ENCODE measurements around the gene LMAN2L. TPM values are rescaled to one million over a fixed set of nuclear protein-coding genes. Genes with fewer than 3 reads are reported as not detected.
"Not testable (repeated sequence)": the region's sequence is repeated elsewhere in the genome, so short reads cannot be mapped to it uniquely, and the experiment has no call there.

The LMAN2L gene
- total RNA-seq, 1 donor from 2014 or later = 19.1 TPM

DNA sequence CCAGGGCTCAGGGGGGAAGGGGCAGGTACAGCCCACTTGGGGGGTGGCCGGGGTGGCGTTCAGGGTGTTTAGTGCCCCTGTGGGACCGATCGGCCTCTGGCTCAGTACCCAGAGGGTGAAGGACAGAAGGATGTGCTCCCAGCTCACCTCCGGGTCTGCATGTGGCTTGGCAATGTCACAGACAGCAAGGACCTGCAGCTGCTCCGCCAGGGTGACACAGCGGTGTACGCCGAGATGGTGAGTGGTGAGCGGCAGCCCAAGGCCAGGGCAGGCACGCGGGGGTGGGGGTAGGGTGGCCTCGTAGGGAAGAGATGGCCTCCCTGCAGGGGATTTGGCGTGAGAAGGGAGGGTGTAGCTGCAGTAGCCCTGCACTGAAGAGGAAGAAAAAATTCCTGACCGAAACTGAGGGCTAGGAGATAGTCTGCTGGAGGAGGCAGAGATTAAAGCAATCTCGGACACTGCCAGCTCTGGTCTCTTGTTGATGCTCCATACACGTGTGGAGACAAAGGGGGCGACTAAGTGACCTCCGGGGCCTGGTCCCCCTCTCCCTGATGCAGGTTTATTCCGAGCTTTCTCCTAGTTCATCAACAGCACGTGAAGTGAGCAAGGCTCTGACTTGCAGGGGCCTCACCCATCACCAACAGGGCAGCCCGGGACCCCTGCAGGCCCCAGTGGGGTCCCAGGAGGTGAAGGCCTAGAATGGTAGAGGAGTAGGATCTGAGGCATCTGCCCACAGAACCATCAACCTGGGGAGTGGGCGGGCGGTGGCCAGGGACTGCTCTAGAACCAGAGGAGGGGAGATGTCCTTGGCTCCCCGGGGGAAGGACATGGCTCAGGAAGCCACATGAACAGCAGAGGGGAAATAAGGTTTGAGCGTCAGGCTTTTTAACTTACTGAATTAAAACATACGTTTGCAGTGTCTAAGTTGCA is 51.9 kb downstream of the LMAN2L start:
- no peak for DNase-seq (ENCODE audit: low spot score)

DNA sequence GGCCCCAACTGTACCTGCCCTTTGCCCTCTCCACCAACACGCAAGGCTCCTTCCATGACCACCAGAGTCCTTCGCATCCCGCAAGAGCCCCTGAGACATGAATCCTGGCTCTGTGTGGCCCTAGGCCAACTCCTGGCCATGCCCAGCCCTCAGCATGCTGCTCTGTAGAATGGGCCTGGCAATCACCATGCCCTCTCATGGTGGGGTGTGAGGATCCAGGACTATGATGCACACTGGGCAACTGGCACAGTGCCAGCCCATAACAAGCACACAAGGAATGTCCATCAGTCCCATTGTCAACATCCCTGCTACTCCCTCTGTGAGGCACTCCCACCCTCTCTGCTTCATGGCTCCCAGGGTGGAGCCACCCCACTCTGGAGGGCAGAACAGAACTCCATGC is 52.6 kb downstream of the LMAN2L start:
- no peak for DNase-seq (ENCODE audit: low spot score)

DNA sequence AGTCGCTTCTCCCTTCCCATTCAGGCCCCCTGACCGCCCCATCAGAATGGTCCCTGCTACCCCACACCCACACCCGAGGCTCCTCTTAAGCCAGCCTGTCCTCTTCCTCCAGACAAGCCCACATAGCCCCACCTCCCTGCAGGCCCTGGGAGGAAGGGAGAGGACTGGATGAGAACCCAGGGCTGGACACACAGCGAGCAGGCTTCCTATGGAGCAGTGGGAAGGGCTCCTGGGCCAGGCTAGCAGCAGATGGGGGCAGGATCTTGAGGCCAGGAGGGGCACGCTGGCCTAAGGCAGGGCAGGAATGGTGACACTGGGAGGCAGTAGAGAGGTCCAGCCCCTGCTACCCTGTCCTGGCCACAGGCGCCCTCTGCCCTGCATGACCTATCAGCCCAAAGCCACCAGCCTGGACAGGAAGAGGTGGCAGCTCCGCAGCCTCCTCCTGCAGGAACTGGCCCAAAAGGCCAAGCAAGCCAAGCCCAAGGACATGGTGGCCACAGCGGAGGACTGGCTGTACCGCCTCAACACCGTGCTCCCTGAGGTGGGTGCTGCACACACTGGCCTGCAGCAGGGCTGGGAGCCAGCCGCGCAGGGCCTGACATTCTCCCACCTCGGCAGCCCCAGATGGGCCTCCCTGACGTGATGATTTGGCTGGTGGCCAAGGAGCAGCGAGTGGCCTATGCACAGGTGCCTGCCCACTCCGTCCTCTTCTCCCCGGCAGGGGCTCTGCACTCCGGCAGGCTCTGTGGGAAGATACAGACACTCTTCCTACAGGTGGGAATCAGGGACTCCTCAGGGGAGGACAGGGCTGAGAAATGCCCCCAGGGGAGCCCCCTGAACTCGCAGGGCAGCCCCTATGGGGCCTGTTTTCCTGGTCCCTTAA is 54.0 kb downstream of the LMAN2L start:
- DNase-seq (ENCODE audit: low spot score) = no peak

DNA sequence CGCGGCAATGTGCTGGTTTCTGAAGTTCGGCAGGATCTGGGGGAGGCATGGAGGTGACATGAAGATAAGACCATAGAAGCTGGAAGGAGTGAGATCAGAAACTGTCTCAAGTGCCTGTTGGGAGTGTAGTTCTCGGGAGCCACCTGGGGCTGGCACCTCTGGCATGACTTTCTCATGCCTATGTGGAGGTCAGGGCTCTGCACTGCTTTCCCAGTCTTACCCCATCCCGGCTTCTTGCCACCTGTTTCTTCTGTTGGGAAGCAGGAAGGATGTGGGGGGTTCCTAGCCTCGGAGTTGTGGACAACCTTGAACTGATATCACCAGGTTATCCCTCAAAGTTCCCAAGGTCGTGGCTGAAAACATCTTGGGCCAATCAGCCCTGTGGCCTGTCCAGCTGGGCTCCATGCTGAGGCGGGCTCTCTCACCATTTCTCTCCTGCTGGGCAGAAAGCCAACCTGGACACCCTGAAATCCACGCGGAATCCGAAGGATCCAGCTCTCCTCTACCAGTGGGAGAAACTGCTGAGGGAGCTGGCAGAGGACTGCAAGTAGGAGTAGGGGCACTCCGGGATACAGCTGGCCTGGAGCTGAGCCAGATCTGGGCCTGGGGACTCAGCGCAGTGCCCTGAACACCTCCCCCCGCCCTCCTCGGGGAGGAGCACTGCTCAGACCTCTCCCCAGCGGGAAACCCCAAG is 54.8 kb downstream of the LMAN2L start:
- DNase-seq (ENCODE audit: low spot score) = no peak

GRCh38 chr2:96683972-96684820 is 55.7 kb downstream of the LMAN2L start:
- DNase-seq (ENCODE audit: low spot score) = no peak

DNA sequence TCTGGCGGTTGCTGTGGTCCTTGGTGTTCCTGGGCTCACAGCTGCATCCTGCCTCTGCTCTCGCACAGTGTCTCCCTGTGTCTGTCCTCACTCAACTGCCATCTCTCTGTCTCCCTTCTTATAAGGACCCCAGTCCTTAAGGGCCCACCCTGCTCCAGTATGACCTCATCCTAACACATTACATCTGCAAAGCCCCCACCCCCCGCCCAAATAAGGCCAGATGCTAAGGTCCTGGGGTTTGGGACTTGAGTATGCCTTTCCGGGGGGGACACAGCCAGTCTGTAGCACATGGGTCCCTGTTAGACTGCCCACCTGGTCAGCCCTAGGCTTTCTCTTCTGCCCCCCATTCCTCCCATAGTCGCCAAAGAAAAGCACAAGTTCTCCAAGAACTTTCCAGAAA is 56.6 kb downstream of the LMAN2L start:
- DNase-seq (ENCODE audit: low spot score) = no peak

DNA sequence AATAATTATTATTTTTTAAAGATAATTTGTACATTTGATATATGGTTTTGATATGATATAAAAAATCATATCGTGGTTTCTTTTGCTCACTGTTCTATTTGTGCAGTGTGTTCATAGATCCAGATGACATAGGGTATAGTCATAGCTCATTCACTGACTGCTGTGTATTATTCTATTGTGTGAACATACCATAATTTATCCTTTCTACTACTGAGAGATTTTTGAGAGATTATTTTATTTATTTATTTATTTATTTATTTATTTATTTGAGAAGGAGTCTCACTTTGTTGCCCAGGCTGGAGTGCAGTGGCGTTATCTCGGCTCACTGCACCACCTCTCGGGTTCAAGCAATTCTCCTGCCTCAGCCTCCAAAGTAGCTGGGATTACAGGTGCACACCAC is 58.3 kb downstream of the LMAN2L start:
- DNase-seq (ENCODE audit: low spot score) = no peak

GRCh38 chr2:96680561-96681141 is 59.2 kb downstream of the LMAN2L start:
- no peak for DNase-seq (ENCODE audit: low spot score)

GRCh38 chr2:96679848-96680247 is 60.0 kb downstream of the LMAN2L start:
- no peak for DNase-seq (ENCODE audit: low spot score)

DNA sequence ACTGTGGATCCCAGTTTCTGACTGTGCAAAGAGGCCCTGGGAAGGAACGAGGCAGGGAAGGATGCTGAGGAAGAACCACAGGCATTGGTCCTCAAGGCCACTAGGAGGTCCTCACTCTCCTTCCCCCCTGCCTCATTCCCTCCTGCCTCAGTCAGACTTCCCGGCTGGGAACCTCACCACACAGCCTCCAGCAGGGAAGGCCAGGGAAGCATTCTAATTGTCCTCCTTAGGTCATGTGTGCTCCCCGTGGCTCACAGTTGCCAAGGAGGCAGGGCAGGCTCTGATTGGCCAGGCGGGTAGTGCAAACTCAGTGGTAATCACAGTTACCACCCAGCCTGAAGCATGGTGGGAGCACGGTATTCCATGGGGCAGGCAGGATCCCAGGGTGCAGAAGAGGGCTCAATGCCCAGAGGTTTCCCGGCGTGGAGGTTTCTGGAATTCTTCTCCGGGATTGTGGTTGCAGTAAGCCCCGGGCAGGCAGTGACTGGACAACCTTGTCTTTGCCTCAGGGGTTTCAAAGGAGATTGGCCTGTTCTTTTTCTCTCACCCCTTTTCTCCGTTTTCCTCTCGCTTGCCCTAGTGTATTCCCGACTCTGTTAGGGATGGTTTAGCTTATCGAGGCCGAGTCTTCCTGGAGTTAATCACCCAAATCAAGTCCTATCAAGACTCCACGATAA is 70.2 kb downstream of the LMAN2L start:
- DNase-seq (ENCODE audit: low spot score) = no peak

DNA sequence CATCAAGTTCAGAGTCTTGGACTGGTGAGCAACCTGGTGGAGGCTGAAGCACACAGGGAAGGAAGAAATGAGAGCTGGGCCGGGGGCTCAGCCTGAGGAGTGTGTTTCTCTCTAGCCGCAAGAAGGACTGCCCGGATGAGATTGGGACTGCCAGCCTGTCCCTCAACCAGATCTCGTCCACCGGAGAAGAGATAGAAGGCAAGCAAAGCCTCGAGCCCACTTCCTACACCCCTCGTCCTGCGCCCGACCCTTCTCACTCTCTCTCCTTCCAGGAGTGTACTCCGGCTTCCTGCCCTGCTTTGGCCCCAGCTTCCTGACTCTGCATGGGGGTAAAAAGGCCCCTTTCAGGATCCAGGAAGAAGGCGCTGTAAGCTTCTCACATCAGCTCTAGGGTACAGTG is 71.1 kb downstream of the LMAN2L start:
- DNase-seq (ENCODE audit: low spot score) = no peak

- DNase-seq (ENCODE audit: low spot score) = not testable (repeated sequence)
Measured at GRCh38 chr2:96665717-96666116, 74.1 kb downstream of the LMAN2L start.

- peak; percentile 67 for DNase-seq (ENCODE audit: low spot score)
Measured at GRCh38 chr2:96665083-96665569, 74.7 kb downstream of the LMAN2L start.

GRCh38 chr2:96664366-96664925 is 75.4 kb downstream of the LMAN2L start:
- no peak for DNase-seq (ENCODE audit: low spot score)

- no peak for DNase-seq (ENCODE audit: low spot score)
Measured at GRCh38 chr2:96663829-96664228, 76.0 kb downstream of the LMAN2L start.

DNA sequence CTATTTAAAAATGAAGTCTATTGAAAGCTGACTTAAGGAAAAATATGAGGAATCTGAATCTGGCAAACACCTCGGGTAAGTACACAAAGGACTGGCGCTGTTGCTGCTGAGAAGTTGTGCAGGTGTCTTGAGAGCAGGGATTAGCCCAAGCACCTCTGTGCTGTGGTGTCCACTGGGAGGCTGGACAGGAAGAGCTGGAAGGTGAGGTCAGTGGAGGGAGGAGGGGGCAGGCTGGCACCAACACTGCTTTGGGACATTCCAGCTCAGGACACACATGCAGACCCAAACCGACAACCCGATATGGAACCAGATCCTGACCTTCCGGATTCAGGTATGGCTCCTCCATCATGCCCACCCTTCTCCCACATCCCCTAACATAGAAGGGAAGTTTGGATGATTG is 76.7 kb downstream of the LMAN2L start:
- DNase-seq (ENCODE audit: low spot score) = no peak

DNA sequence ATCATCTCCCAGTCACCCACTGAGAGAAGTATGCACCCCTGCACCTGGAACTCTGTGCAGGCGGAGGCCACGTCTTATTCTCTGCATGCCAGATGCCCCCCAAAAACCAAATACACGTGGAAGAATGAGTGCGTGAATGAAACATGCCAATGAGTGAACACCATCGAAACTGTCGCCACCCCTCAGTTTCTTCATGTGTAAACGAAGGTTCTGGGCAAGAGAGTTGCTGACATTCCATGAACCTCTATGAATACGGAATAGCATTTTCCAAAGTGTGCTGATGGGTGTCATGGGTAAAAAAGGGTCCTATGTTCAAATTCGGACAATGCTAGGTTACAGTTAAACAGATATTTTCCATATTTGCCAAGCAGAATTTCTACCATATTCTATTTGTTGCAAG is 77.5 kb downstream of the LMAN2L start:
- DNase-seq (ENCODE audit: low spot score) = no peak

DNA sequence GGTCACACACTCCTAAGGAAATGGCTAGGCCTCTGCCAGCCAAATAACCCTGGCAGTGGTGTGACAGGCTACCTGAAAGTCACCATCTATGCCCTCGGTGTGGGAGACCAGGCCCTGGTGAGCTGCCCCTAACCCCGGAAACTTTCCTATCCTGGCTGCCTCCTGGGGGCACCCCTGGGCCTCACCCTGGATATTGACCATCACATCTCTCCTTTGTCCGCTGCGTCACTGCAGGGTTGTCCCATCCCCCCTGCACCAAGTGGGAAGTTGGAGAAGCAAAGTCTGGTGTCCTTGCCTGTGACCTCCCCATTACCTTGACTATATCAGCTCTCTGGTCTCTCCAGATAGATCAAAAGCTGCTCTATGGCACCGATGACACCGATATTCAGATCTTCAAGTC is 78.5 kb downstream of the LMAN2L start:
- no peak for DNase-seq (ENCODE audit: low spot score)

- DNase-seq (ENCODE audit: low spot score) = no peak
Measured at GRCh38 chr2:96656540-96656939, 83.3 kb downstream of the LMAN2L start.
